Neuronal stem cell (in vitro differentiated cells): ENCODE data around the gene NRG2.

ENCODE experiments used
- DNase-seq: peaks from one replicate; pipeline ENCODE4 v3.0.0-alpha.2; 2013; ENCODE audit warnings: low spot score
- H2AFZ ChIP-seq: one replicate; pipeline ENCODE4 v1.6.1; 2013; ENCODE audit warnings: mild to moderate bottlenecking, low read length, inconsistent platforms
- H2AK5ac ChIP-seq: 2 replicates; pipeline ENCODE4 v1.6.1; 2013; ENCODE audit warnings: low read depth, mild to moderate bottlenecking, inconsistent platforms, low read length, moderate library complexity, mixed read lengths
- H2BK120ac ChIP-seq: 2 replicates; pipeline ENCODE4 v1.6.1; 2013; ENCODE audit warnings: low read depth, mild to moderate bottlenecking, inconsistent platforms, low read length, moderate library complexity, mixed read lengths
- H2BK12ac ChIP-seq: one replicate; pipeline ENCODE4 v1.6.1; 2013; ENCODE audit warnings: low read length, inconsistent platforms
- H2BK15ac ChIP-seq: 2 replicates; pipeline ENCODE4 v1.6.1; 2013; ENCODE audit warnings: mild to moderate bottlenecking, low read length, inconsistent platforms, mixed read lengths
- H2BK5ac ChIP-seq: one replicate; pipeline ENCODE4 v1.6.1; 2013; ENCODE audit warnings: inconsistent platforms, mild to moderate bottlenecking, low read length, moderate library complexity
- H3K14ac ChIP-seq: one replicate; pipeline ENCODE4 v1.6.1; 2013; ENCODE audit warnings: low read length, inconsistent platforms
- H3K18ac ChIP-seq: 2 replicates; pipeline ENCODE4 v1.6.1; 2013; ENCODE audit warnings: low read length, inconsistent platforms
- H3K23ac ChIP-seq: 2 replicates; pipeline ENCODE4 v1.6.1; 2013; ENCODE audit warnings: low read depth, mild to moderate bottlenecking, mixed read lengths, low read length, inconsistent platforms; ENCODE audit not compliant: poor library complexity
- H3K27ac ChIP-seq: replicated peaks from 3 replicates; pipeline ENCODE4 v1.5.1; 2013; ENCODE audit warnings: low read length, inconsistent platforms
- H3K27me3 ChIP-seq, 3 experiments: 2 replicates each; pipeline ENCODE4 v1.6.1; 2013; ENCODE audit warnings: low read length in 3 of 3, mild to moderate bottlenecking in 2 of 3, inconsistent platforms in 1 of 3, low read depth in 1 of 3, mixed read lengths in 1 of 3, moderate library complexity in 1 of 3; ENCODE audit not compliant: control insufficient read depth in 3 of 3, insufficient read depth in 3 of 3
- H3K36me3 ChIP-seq, 2 donors: replicated peaks in 1 of 2; 2 replicates each; pipeline ENCODE4 v1.6.1; 2013; ENCODE audit warnings: low read length in 2 of 2; ENCODE audit not compliant: control insufficient read depth in 2 of 2, insufficient read depth in 2 of 2
- H3K4ac ChIP-seq: 2 replicates; pipeline ENCODE4 v1.6.1; 2013; ENCODE audit warnings: inconsistent platforms, mild to moderate bottlenecking, low read length, moderate library complexity
- H3K4me1 ChIP-seq, 2 donors: 1 replicate in 1 of 2; 2 replicates in 1 of 2; pipeline ENCODE4 v1.6.1; 2013; ENCODE audit warnings: low read length in 2 of 2, low read depth in 1 of 2; ENCODE audit not compliant: control insufficient read depth in 2 of 2, insufficient read depth in 1 of 2
- H3K4me2 ChIP-seq: one replicate; pipeline ENCODE4 v1.6.1; 2013; ENCODE audit warnings: mild to moderate bottlenecking, low read length, inconsistent platforms; ENCODE audit not compliant: insufficient read depth, poor library complexity, severe bottlenecking
- H3K4me3 ChIP-seq, 2 donors: 2 replicates each; pipeline ENCODE4 v1.5.1; 2013; ENCODE audit warnings: low read length in 2 of 2, mild to moderate bottlenecking in 2 of 2, inconsistent platforms in 1 of 2, moderate library complexity in 1 of 2
- H3K79me1 ChIP-seq: one replicate; pipeline ENCODE4 v1.6.1; 2013; ENCODE audit warnings: low read depth, mild to moderate bottlenecking, inconsistent platforms, low read length, moderate library complexity
- H3K9ac ChIP-seq: one replicate; pipeline ENCODE4 v1.6.1; 2013; ENCODE audit warnings: mild to moderate bottlenecking, low read depth, low read length, inconsistent platforms; ENCODE audit not compliant: poor library complexity
- H3K9me3 ChIP-seq, 2 donors: replicated peaks in 1 of 2; 2 replicates each; pipeline versions ENCODE3 to v1.6.1; 2013; ENCODE audit warnings: low read length in 2 of 2, mild to moderate bottlenecking in 2 of 2, inconsistent platforms in 1 of 2, low read depth in 1 of 2, mixed read lengths in 1 of 2, moderate library complexity in 1 of 2; ENCODE audit not compliant: control insufficient read depth in 2 of 2, insufficient read depth in 1 of 2
- H4K8ac ChIP-seq: one replicate; pipeline ENCODE4 v1.6.1; 2013; ENCODE audit warnings: low read depth, mild to moderate bottlenecking, inconsistent platforms, low read length, moderate library complexity
- H4K91ac ChIP-seq: one replicate; pipeline ENCODE4 v1.6.1; 2013; ENCODE audit warnings: low read length, low read depth, mild to moderate bottlenecking, inconsistent platforms; ENCODE audit not compliant: poor library complexity
- WGBS, 2 donors: extraction: QIAGEN DNeasy Blood & Tissue Kit; methylation state at CpG; one replicate each; pipeline ENCODE4 v1.1.7; 2013; ENCODE audit warnings: missing lambda C conversion rate in 2 of 2, mixed read lengths in 1 of 2; ENCODE audit not compliant: insufficient read length in 2 of 2, insufficient replicate concordance in 1 of 2; ENCODE audit errors: extremely low coverage in 2 of 2; 5-methylcytosine and 5-hydroxymethylcytosine counted together

The NRG2 gene

DNA sequence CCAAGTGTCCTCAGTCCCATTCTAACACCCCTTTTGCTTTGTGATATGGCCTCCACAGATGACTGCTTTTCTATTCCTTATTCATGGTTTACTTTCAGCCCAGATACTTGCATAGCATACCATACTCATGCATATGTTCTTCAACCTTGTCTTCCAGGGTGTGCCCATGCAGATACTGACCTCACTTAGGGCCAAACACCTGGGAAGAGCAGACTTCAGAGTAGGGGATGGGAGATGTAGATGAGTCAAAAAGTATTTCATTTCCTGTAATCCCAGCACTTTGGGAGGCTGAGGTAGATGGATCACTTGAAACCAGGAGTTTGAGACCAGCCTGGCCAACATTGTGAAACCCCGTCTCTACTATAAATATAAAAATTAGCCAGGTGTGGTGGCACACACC lies 58.3 kb downstream of the NRG2 start:
- H3K9me3 ChIP-seq, result no peaks in the 10 kb centered on the region
- H2BK5ac ChIP-seq, result no peak overlapping the region
- no peaks in the 10 kb centered on the region for H3K79me1 ChIP-seq
- no peak overlapping the region for H2AFZ ChIP-seq
- H3K4ac ChIP-seq, result no peak overlapping the region
- H3K27me3 ChIP-seq, result peaks cover 0 to 7% (median 0%) of the 10 kb centered on the region in 3 experiments
- no CpG with 5 or more reads among the region's 1 CpG for WGBS, 2 donors
- H2AK5ac ChIP-seq, result no peak overlapping the region
- H4K8ac ChIP-seq, result no peak overlapping the region
- H3K23ac ChIP-seq, result no peak overlapping the region
- no peak overlapping the region for H3K9ac ChIP-seq
- H2BK15ac ChIP-seq, result no peak overlapping the region
- peaks cover 7 to 27% of the 10 kb centered on the region in 2 donors for H3K4me1 ChIP-seq
- DNase-seq, result no peak
- H2BK120ac ChIP-seq, result no peak overlapping the region
- no peak overlapping the region for H3K14ac ChIP-seq
- H4K91ac ChIP-seq, result no peak overlapping the region
- H2BK12ac ChIP-seq, result no peak overlapping the region
- no peak overlapping the region for H3K27ac ChIP-seq
- no peak overlapping the region for H3K4me3 ChIP-seq
- H3K4me2 ChIP-seq, result no peak overlapping the region
- H3K18ac ChIP-seq, result no peak overlapping the region
- H3K36me3 ChIP-seq, result no peaks in the 10 kb centered on the region

DNA sequence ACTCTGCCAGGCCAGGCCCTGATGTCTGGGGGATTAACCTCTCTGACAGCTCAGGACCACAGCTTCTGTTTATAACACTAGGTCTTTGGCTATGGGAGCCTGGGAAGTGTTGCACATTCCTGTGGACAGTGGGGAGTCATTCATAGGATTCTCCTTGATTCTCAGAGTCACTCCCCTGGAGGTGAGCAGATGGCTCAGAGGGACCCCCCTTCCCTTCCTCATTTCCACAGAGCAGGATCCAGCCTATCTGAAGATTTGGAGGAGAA lies 60.2 kb downstream of the NRG2 start:
- Histone ChIP-seq H3K14ac (no peak overlapping the region), H3K4ac (no peak overlapping the region), H2BK5ac (no peak overlapping the region), H4K8ac (no peak overlapping the region), H4K91ac (no peak overlapping the region), H3K36me3 (no peaks in the 10 kb centered on the region), H3K4me1 (peaks cover 7 to 27% of the 10 kb centered on the region in 2 donors), H3K79me1 (no peaks in the 10 kb centered on the region), H3K18ac (peak overlapping the region; percentile 40), H2BK12ac (no peak overlapping the region), H2AK5ac (no peak overlapping the region), H3K27me3 (peaks cover 0 to 7% (median 0%) of the 10 kb centered on the region in 3 experiments), H3K9me3 (no peaks in the 10 kb centered on the region), H3K4me2 (no peak overlapping the region), H3K9ac (no peak overlapping the region), H3K23ac (no peak overlapping the region), H2AFZ (peak overlapping the region; percentile 61), H3K4me3 (no peak overlapping the region), H2BK120ac (no peak overlapping the region), H2BK15ac (no peak overlapping the region), H3K27ac (peak overlapping the region; percentile 71)
- no peak for DNase-seq

DNA sequence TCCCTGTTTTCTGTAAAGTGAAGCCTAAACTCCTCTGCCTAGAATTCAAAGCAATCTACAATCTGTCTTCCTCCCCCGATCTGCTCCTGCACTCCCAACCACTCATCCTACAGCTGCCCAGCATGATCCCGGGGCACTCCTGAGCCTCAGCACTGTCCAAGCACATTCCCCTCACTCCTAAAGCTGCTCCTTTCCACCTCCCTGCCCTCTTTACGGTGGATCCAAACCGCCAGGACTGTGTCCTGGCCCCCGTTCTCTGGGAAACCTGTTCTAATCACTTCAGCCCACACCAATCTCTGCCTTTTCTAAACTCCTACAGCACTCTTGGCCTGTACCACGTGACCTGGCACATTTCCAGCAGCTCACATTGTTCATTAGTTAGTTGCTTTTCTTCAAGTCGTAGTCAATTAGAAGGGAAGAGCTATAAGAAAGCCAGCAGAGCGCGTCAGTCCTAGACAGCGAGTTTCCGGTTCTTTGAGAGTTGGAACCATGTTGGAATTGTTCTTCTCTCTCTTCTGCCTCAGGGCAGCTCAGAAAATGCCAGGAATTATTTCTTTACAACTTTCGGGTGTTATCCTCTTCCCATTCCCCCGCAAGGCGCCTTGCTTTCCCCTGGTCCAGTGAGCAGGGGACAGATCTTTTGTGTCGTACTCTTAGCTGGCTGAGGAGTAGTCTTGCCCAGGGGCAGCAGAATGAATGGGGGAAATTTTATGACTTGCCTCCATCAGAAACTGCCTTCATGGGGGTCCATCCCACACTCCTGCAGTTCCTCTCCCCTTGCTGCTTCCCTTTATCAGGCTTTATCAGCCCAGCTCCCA lies 60.7 kb downstream of the NRG2 start:
- Histone ChIP-seq H3K9ac (no peak overlapping the region), H2BK15ac (no peak overlapping the region), H2BK120ac (no peak overlapping the region), H2AK5ac (no peak overlapping the region), H4K91ac (no peak overlapping the region), H3K23ac (no peak overlapping the region), H3K9me3 (no peaks in the 10 kb centered on the region), H2BK12ac (no peak overlapping the region), H3K79me1 (no peaks in the 10 kb centered on the region), H3K18ac (peak overlapping the region; percentile 40), H3K4me1 (peaks cover 7 to 27% of the 10 kb centered on the region in 2 donors), H3K36me3 (no peaks in the 10 kb centered on the region), H2BK5ac (no peak overlapping the region), H2AFZ (peak overlapping the region; percentile 61), H3K4ac (no peak overlapping the region), H3K4me3 (no peak overlapping the region), H3K14ac (no peak overlapping the region), H3K27me3 (peaks cover 0 to 7% (median 0%) of the 10 kb centered on the region in 3 experiments), H4K8ac (no peak overlapping the region), H3K4me2 (peak overlapping the region; percentile 13), H3K27ac (peak overlapping the region; percentile 71)
- peak; percentile 29 for DNase-seq
- WGBS, 2 donors, result no CpG with 5 or more reads among the region's 15 CpGs

DNA sequence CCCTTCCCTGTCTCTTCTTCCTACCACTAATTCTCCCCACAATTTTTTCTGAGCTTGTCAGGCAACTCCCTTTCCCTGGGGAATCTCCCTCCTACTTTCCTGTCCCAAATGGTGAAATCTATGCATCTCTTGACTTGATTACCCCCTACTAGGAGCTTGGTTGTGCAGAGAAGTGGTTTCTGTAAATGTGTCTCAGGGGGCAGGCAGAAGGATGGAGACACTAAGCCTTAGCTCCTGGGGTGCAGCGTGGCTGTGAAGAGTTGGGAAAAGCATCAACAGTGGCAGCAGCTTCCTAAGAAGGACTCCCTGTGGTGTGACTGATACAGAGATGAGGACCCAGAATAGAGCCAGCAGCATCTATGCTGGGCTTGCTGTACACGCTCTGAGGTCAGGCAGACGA lies 62.3 kb downstream of the NRG2 start:
- Histone ChIP-seq H3K4me1 (peaks cover 7 to 25% of the 10 kb centered on the region in 2 donors), H3K9me3 (no peaks in the 10 kb centered on the region), H2BK15ac (peak overlapping the region; percentile 86), H3K79me1 (no peaks in the 10 kb centered on the region), H3K36me3 (no peaks in the 10 kb centered on the region), H3K4me2 (no peak overlapping the region), H3K4me3 (no peak overlapping the region), H3K9ac (no peak overlapping the region), H4K8ac (no peak overlapping the region), H3K18ac (peak overlapping the region; percentile 76), H4K91ac (no peak overlapping the region), H3K23ac (no peak overlapping the region), H2AFZ (no peak overlapping the region), H2AK5ac (peak overlapping the region; percentile 64), H2BK5ac (no peak overlapping the region), H3K27me3 (peaks cover 0 to 7% (median 0%) of the 10 kb centered on the region in 3 experiments), H3K4ac (no peak overlapping the region), H3K14ac (no peak overlapping the region), H2BK12ac (peak overlapping the region; percentile 14), H2BK120ac (no peak overlapping the region), H3K27ac (no peak overlapping the region)
- DNase-seq, result no peak
- no CpG with 5 or more reads among the region's 3 CpGs for WGBS, 2 donors
